Left lung (tissue), 10 donors: ENCODE measurements around the gene ATP6V0A1. TPM values are rescaled to one million over a fixed set of nuclear protein-coding genes. Genes with fewer than 3 reads are reported as not detected.
"Not testable (repeated sequence)": the region's sequence is repeated elsewhere in the genome, so short reads cannot be mapped to it uniquely, and the experiment has no call there.

Experiments used
- ATAC-seq: fragments of 200-7000 bp; cut with Tn5 transposase; one replicate; pipeline ENCODE4 v1.9.1; 2020; ENCODE audit warnings: moderate library complexity
- DNase-seq, 4 donors: peaks; one replicate each; pipeline ENCODE4 v3.0.0-alpha.2; 2013 to 2020
- H3K27ac ChIP-seq, 2 donors: fragments of 200-600 bp; sonication (generic) in 1 of 2; one replicate each; pipeline versions ENCODE4 v1.5.0 to v1.8.0; 2020 to 2021
- H3K27me3 ChIP-seq, 2 donors: fragments of 200-600 bp; sonication (generic) in 1 of 2; one replicate each; pipeline versions ENCODE4 v1.5.0 to v1.8.0; 2020 to 2021
- H3K36me3 ChIP-seq, 2 donors: fragments of 200-600 bp; sonication (generic) in 1 of 2; one replicate each; pipeline versions ENCODE4 v1.5.0 to v1.8.0; 2020 to 2021
- H3K4me1 ChIP-seq, 2 donors: fragments of 200-600 bp; one replicate each; pipeline ENCODE4 v1.8.0; 2021
- H3K4me3 ChIP-seq, 2 donors: fragments of 200-600 bp; sonication (generic) in 1 of 2; one replicate each; pipeline versions ENCODE4 v1.5.0 to v1.8.0; 2020 to 2021; ENCODE audit warnings: mild to moderate bottlenecking in 1 of 2
- H3K9me3 ChIP-seq, 2 donors: fragments of 200-600 bp; sonication (generic) in 1 of 2; one replicate each; pipeline versions ENCODE4 v1.5.0 to v1.8.0; 2020 to 2021
- CTCF ChIP-seq, 2 donors: fragments of 200-600 bp; sonication (generic) in 1 of 2; IDR thresholded peaks; one replicate each; pipeline versions ENCODE4 v1.5.0 to v1.8.0; 2021; ENCODE audit warnings: antibody characterized with exemption in 2 of 2
- intact Hi-C, 2 donors: fragments of 100-400 bp; cut with DNase I; formaldehyde crosslinking; loops; one replicate each; pipeline versions ENCODE4 v1.11.2 to v1.14.2; 2022
- polyA plus RNA-seq, 6 donors: library from polyadenylated mRNA; unstranded; fragments of 120-200 nt; gene quantifications; one replicate each; pipeline ENCODE4 v1.2.1, GENCODE V29; 2013; ENCODE audit not compliant: insufficient read length in 6 of 6
- total RNA-seq, 2 donors: library from RNA; stranded (reverse); fragmentation: NEBNext Ultra II Directional; extraction: Animal tissue kit (Norgen Biotek cat#: 25700); gene quantifications; one replicate each; pipeline ENCODE4 v1.2.1, GENCODE V29; 2021
- donor health status: DM: no; HTN: yes; CAD: no.
- donor health status: DM: no; HTN: no; CAD: no.

The ATP6V0A1 gene
- total and polyA plus RNA-seq, 8 donors = 46.1 to 103 (median 57.3) TPM

DNA sequence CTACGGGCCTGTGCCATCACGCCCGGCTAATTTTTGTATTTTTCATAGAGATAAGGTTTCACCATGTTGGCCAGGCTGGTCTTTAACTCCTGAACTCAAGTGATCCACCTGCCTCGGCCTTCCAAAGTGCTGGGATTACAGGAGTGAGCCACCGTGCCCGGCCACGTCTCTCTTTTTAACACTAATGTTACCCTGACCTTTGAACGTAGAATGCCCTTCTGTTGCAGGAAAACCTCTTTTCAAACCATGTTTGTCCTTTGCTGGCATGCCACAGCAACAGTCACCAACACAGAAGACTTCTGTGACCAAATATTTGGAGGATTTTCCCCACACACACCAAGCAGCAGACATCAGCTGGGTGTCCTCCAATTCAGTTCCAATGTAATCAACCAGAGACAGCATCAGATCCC, 86.2 kb downstream of the ATP6V0A1 start:
- no peak overlapping the region for H3K27ac ChIP-seq

GRCh38 chr17:42545755-42546505, 87.3 kb downstream of the ATP6V0A1 start:
- DNase-seq, ATAC-seq, H3K9me3 ChIP-seq, H3K4me3 ChIP-seq, H3K27ac ChIP-seq, intact Hi-C loops: not testable (repeated sequence)
- H3K36me3 ChIP-seq = peaks cover 0 to 41% of the 10 kb centered on the region in 2 donors
- peaks cover 0 to 17% of the 10 kb centered on the region in 2 donors for H3K4me1 ChIP-seq
- peaks cover 0 to 20% of the 10 kb centered on the region in 2 donors for H3K27me3 ChIP-seq

More for the DNA sequence above, 86.2 kb downstream of the ATP6V0A1 start:
- TF ChIP-seq CTCF (IDR thresholded peaks at IDR 0.05) = no peak
- Histone ChIP-seq H3K4me3 (no peak overlapping the region), H3K36me3 (peaks cover 0 to 52% of the 10 kb centered on the region in 2 donors), H3K27me3 (peaks cover 0 to 20% of the 10 kb centered on the region in 2 donors), H3K9me3 (no peaks in the 10 kb centered on the region), H3K4me1 (peaks cover 0 to 19% of the 10 kb centered on the region in 2 donors)
- intact Hi-C loops = no loop called here
- no peak for ATAC-seq
- DNase-seq = no peak

DNA sequence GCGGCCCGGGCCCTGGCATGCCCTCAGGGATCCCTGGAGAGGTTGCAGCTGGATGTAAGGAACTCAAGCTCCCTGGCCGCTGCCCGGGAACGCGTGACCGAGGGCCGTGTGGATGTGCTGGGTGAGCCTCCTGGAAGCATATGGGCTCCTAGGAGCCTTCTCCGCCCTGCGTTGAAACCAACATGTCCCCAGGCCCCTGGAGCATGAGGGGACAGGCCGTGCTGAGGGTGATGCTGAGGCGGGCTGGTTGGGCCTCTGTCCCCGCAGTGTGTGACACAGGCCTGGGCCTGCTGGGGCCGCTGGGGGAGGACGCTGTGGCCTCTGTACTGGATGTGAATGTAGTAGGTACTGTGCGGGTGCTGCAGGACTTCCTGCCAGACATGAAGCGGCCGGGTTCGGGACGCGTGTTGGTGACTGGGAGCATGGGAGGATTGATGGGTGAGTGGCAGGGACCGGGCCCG, 88.4 kb downstream of the ATP6V0A1 start:
- DNase-seq (no peak), ATAC-seq (no peak)
- Histone ChIP-seq H3K4me3 (no peak overlapping the region), H3K9me3 (no peaks in the 10 kb centered on the region), H3K27me3 (peaks cover 0 to 20% of the 10 kb centered on the region in 2 donors), H3K27ac (no peak overlapping the region), H3K4me1 (peaks cover 0 to 12% of the 10 kb centered on the region in 2 donors), H3K36me3 (peaks cover 0 to 30% of the 10 kb centered on the region in 2 donors)
- intact Hi-C loops = no loop called here
- TF ChIP-seq CTCF (IDR thresholded peaks at IDR 0.05) = no peak

DNA sequence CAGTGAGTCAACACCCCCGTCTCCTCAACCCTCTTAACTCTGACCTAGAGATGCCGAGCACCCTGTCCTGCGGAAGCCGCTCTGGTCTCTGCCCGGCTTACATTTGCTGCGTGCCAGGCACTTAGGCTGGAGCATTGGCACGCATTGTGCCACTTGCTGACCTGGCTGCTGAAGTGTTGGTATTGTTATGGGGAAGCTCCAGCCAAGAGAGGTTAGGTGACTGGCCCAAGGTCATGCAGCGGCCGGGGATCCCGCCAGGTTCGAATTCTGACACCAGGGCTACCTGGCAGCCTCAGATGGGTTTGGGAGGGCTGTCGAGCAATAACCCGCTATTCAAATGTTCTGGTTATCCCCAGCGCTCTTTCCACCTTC, 89.0 kb downstream of the ATP6V0A1 start:
- DNase-seq = no peak
- no peak for TF ChIP-seq CTCF (IDR thresholded peaks at IDR 0.05)
- no peak for ATAC-seq
- Histone ChIP-seq H3K27me3 (peaks cover 0 to 20% of the 10 kb centered on the region in 2 donors), H3K4me1 (peaks cover 0 to 12% of the 10 kb centered on the region in 2 donors), H3K27ac (no peak overlapping the region), H3K4me3 (no peak overlapping the region), H3K36me3 (peaks cover 0 to 24% of the 10 kb centered on the region in 2 donors), H3K9me3 (no peaks in the 10 kb centered on the region)
- intact Hi-C loops = no loop called here

- H3K27me3 ChIP-seq = peaks cover 0 to 20% of the 10 kb centered on the region in 2 donors
- TF ChIP-seq CTCF (IDR thresholded peaks at IDR 0.05) = peak; percentile 24 to 27
- H3K9me3 ChIP-seq = no peaks in the 10 kb centered on the region
- H3K4me1 ChIP-seq = peaks cover 1 to 16% of the 10 kb centered on the region in 2 donors
- ATAC-seq = peak; percentile 96
- H3K27ac ChIP-seq = no peak overlapping the region
- intact Hi-C loops = no loop called here
- H3K36me3 ChIP-seq = peaks cover 0 to 18% of the 10 kb centered on the region in 2 donors
- peak overlapping the region; percentile 28 to 33 for H3K4me3 ChIP-seq
- DNase-seq = peak in 3 of 4 donors; percentile 58 to 91 (median 82)
Observed at GRCh38 chr17:42548070-42548837, 89.6 kb downstream of the ATP6V0A1 start.
